Measurements from ENCODE around the gene CACNA2D3. TPM values are rescaled to one million over a fixed set of nuclear protein-coding genes. Genes with fewer than 3 reads are reported as not detected.

Gene CACNA2D3
- total RNA-seq, 1 donor from 2014 or later, result 0.70 TPM

DNA sequence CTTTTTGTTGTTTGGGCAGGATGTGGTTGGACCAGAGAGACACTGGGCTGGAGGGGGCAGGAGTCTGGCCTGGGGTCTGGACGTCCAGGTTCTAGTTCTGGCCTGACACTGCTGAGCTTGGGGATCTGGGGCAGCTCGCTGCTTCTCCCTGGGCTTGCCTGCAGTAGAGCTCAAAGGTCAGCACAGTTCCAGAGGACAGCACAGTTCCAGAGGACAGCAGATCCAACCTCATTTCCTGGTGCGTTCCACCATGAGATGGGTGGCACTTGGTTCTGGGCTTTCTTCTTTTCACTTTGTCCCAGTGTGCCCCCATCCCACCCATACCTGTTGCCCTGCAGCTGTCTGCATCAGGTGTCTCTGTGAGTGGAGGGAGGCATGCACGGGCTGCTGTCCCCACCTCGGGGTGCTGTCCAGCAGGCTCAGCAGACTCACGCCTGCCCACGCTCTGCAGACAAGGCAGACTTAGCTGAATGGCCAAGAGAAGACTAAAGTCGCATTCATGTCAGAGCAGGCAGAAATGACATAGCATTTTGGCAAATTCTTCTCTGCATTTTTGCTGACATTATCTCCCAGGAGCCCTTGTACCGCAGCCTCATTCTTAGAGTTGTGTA, 16.7 kb downstream of the CACNA2D3 start:
- Histone ChIP-seq H3K4me3 (ENCODE audit: insufficient read depth, low read depth, low read length) (no peak overlapping the region), H4K20me1 (ENCODE audit: insufficient read depth, low read length) (no peaks in the 10 kb centered on the region), H3K27me3 (ENCODE audit: insufficient read depth, low read length) (no peaks in the 10 kb centered on the region), H3K9ac (ENCODE audit: low read length) (no peak overlapping the region), H3K79me2 (ENCODE audit: insufficient read depth, low read length) (no peaks in the 10 kb centered on the region), H3K4me1 (ENCODE audit: insufficient read depth, low read length) (no peaks in the 10 kb centered on the region), H3K36me3 (ENCODE audit: insufficient read depth, low read length) (no peaks in the 10 kb centered on the region), H3K4me2 (ENCODE audit: low read length) (no peak overlapping the region), H3K27ac (ENCODE audit: low read depth, low read length) (no peak overlapping the region), H3K9me3 (ENCODE audit: insufficient read depth, low read depth, low read length) (no peaks in the 10 kb centered on the region), H2AFZ (ENCODE audit: low read depth, low read length) (no peak overlapping the region)
- Mint-ChIP-seq H3K9me3 (ENCODE audit: unreplicated experiment) (no peaks in the 10 kb centered on the region), H3K4me1 (ENCODE audit: low read depth, unreplicated experiment) (no peaks in the 10 kb centered on the region), H3K36me3 (ENCODE audit: low read depth, unreplicated experiment) (no peaks in the 10 kb centered on the region), H3K27ac (ENCODE audit: unreplicated experiment) (no peak overlapping the region), H3K27me3 (ENCODE audit: low read depth, unreplicated experiment) (peaks cover 56% of the 10 kb centered on the region), H3K4me3 (ENCODE audit: unreplicated experiment) (no peak overlapping the region)
- FAIRE-seq, result no peak
- TF ChIP-seq CTCF (IDR thresholded peaks at IDR 0.05; ENCODE audit: insufficient read depth, low read depth, low read length) (no peak), EZH2 (IDR thresholded peaks at IDR 0.05; ENCODE audit: insufficient read depth, low read length) (no peak)
- no peak for DNase-seq (ENCODE audit: low read depth)

DNA sequence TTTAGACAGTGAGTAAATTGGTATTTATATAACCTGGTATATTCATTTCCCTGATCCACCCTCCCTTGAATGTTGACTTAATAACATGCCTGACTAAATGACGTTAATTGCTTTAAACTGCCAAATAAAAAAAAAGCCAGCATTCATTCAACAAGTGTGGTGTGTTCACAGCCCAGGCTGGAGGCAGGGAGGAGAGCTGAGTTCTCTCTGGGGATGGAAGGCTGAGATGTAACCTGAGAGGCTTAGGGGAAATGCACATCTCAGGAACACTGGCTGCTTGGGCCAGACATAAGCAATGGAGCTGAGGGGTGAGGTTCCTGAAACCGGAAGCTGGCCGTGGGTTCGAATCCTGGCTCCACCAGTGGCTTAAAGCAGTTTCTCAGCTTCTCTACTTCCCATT, 17.3 kb downstream of the CACNA2D3 start:
- H3K4me1 ChIP-seq (ENCODE audit: insufficient read depth, low read length), result no peaks in the 10 kb centered on the region
- Mint-ChIP-seq H3K27ac (ENCODE audit: unreplicated experiment) (no peak overlapping the region), H3K36me3 (ENCODE audit: low read depth, unreplicated experiment) (no peaks in the 10 kb centered on the region), H3K27me3 (ENCODE audit: low read depth, unreplicated experiment) (peaks cover 53% of the 10 kb centered on the region), H3K4me1 (ENCODE audit: low read depth, unreplicated experiment) (no peaks in the 10 kb centered on the region), H3K4me3 (ENCODE audit: unreplicated experiment) (no peak overlapping the region), H3K9me3 (ENCODE audit: unreplicated experiment) (no peaks in the 10 kb centered on the region)
- no peaks in the 10 kb centered on the region for H3K79me2 ChIP-seq (ENCODE audit: insufficient read depth, low read length)
- TF ChIP-seq CTCF (IDR thresholded peaks at IDR 0.05; ENCODE audit: insufficient read depth, low read depth, low read length) (no peak), EZH2 (IDR thresholded peaks at IDR 0.05; ENCODE audit: insufficient read depth, low read length) (no peak)
- H3K27ac ChIP-seq (ENCODE audit: low read depth, low read length), result no peak overlapping the region
- H3K9ac ChIP-seq (ENCODE audit: low read length), result no peak overlapping the region
- H3K36me3 ChIP-seq (ENCODE audit: insufficient read depth, low read length), result no peaks in the 10 kb centered on the region
- no peak overlapping the region for H3K4me3 ChIP-seq (ENCODE audit: insufficient read depth, low read depth, low read length)
- DNase-seq (ENCODE audit: low read depth), result no peak
- no peaks in the 10 kb centered on the region for H3K27me3 ChIP-seq (ENCODE audit: insufficient read depth, low read length)
- no peaks in the 10 kb centered on the region for H4K20me1 ChIP-seq (ENCODE audit: insufficient read depth, low read length)
- no peak for FAIRE-seq
- H3K4me2 ChIP-seq (ENCODE audit: low read length), result no peak overlapping the region
- no peak overlapping the region for H2AFZ ChIP-seq (ENCODE audit: low read depth, low read length)
- H3K9me3 ChIP-seq (ENCODE audit: insufficient read depth, low read depth, low read length), result no peaks in the 10 kb centered on the region

GRCh38 chr3:54144284-54144683, 21.9 kb downstream of the CACNA2D3 start:
- no peak overlapping the region for H3K27ac Mint-ChIP-seq (ENCODE audit: unreplicated experiment)
- peaks cover 36% of the 10 kb centered on the region for H3K27me3 Mint-ChIP-seq (ENCODE audit: low read depth, unreplicated experiment)
- FAIRE-seq, result no peak
- no peaks in the 10 kb centered on the region for H3K9me3 Mint-ChIP-seq (ENCODE audit: unreplicated experiment)
- Histone ChIP-seq H3K4me1 (ENCODE audit: insufficient read depth, low read length) (peaks cover 4% of the 10 kb centered on the region), H4K20me1 (ENCODE audit: insufficient read depth, low read length) (no peaks in the 10 kb centered on the region), H3K4me3 (ENCODE audit: insufficient read depth, low read depth, low read length) (no peak overlapping the region), H3K79me2 (ENCODE audit: insufficient read depth, low read length) (no peaks in the 10 kb centered on the region), H3K27ac (ENCODE audit: low read depth, low read length) (no peak overlapping the region), H3K9ac (ENCODE audit: low read length) (no peak overlapping the region), H2AFZ (ENCODE audit: low read depth, low read length) (no peak overlapping the region), H3K4me2 (ENCODE audit: low read length) (no peak overlapping the region), H3K36me3 (ENCODE audit: insufficient read depth, low read length) (no peaks in the 10 kb centered on the region), H3K27me3 (ENCODE audit: insufficient read depth, low read length) (no peaks in the 10 kb centered on the region), H3K9me3 (ENCODE audit: insufficient read depth, low read depth, low read length) (no peaks in the 10 kb centered on the region)
- TF ChIP-seq CTCF (IDR thresholded peaks at IDR 0.05; ENCODE audit: insufficient read depth, low read depth, low read length), result no peak
- TF ChIP-seq EZH2 (IDR thresholded peaks at IDR 0.05; ENCODE audit: insufficient read depth, low read length), result no peak
- no peaks in the 10 kb centered on the region for H3K36me3 Mint-ChIP-seq (ENCODE audit: low read depth, unreplicated experiment)
- DNase-seq (ENCODE audit: low read depth), result no peak
- H3K4me1 Mint-ChIP-seq (ENCODE audit: low read depth, unreplicated experiment), result peaks cover 3% of the 10 kb centered on the region
- no peak overlapping the region for H3K4me3 Mint-ChIP-seq (ENCODE audit: unreplicated experiment)
